H9 (cell line): ENCODE results near the gene CDC42EP3. TPM values are rescaled to one million over a fixed set of nuclear protein-coding genes. Genes with fewer than 3 reads are reported as not detected.
A peak's percentile ranks its signal among the peaks of the same experiment; 100 is the strongest.

Experiments
- DNase-seq: peaks from one replicate; pipeline ENCODE4 v3.0.0-alpha.2; 2017
- H2AFZ ChIP-seq: one replicate; pipeline ENCODE4 v1.6.1; 2013; ENCODE audit warnings: mild to moderate bottlenecking, low read length, control low read depth, moderate library complexity
- H2AK5ac ChIP-seq: 2 replicates; pipeline ENCODE4 v1.6.1; 2013; ENCODE audit warnings: low read length, control low read depth, mixed read lengths; ENCODE audit not compliant: insufficient read length
- H2BK120ac ChIP-seq: one replicate; pipeline ENCODE4 v1.6.1; 2013; ENCODE audit warnings: low read depth, mild to moderate bottlenecking, low read length, control low read depth, inconsistent platforms; ENCODE audit not compliant: poor library complexity, severe bottlenecking
- H2BK12ac ChIP-seq: 2 replicates; pipeline ENCODE4 v1.6.1; 2013; ENCODE audit warnings: low read length, control low read depth, mixed read lengths, low read depth; ENCODE audit not compliant: insufficient read length
- H2BK15ac ChIP-seq: 2 replicates; pipeline ENCODE4 v1.6.1; 2013; ENCODE audit warnings: low read depth, low read length, control low read depth
- H2BK20ac ChIP-seq: one replicate; pipeline ENCODE4 v1.6.1; 2013; ENCODE audit warnings: low read depth, mild to moderate bottlenecking, low read length, control low read depth, inconsistent platforms; ENCODE audit not compliant: poor library complexity, severe bottlenecking
- H2BK5ac ChIP-seq: 2 replicates; pipeline ENCODE4 v1.6.1; 2013; ENCODE audit warnings: low read length, control low read depth, mixed read lengths; ENCODE audit not compliant: insufficient read length
- H3K14ac ChIP-seq: 2 replicates; pipeline ENCODE4 v1.6.1; 2013; ENCODE audit warnings: low read length, control low read depth; ENCODE audit not compliant: insufficient read depth
- H3K18ac ChIP-seq: 2 replicates; pipeline ENCODE4 v1.6.1; 2013; ENCODE audit warnings: low read depth, mild to moderate bottlenecking, mixed read lengths, low read length, control low read depth; ENCODE audit not compliant: insufficient read length
- H3K23ac ChIP-seq: 2 replicates; pipeline ENCODE4 v1.6.1; 2013; ENCODE audit warnings: low read length, control low read depth, mixed read lengths, low read depth; ENCODE audit not compliant: insufficient read length
- H3K23me2 ChIP-seq: 2 replicates; pipeline ENCODE4 v1.6.1; 2013; ENCODE audit warnings: low read depth, mild to moderate bottlenecking, mixed read lengths, low read length, control low read depth; ENCODE audit not compliant: insufficient read length, poor library complexity, severe bottlenecking
- H3K27ac ChIP-seq: 2 replicates; pipeline ENCODE4 v1.5.1; 2013; ENCODE audit warnings: low read length, control low read depth, mixed read lengths, low read depth; ENCODE audit not compliant: insufficient read length
- H3K27me3 ChIP-seq: 2 replicates; pipeline ENCODE4 v1.6.1; 2013; ENCODE audit warnings: low read length, control low read depth, inconsistent platforms; ENCODE audit not compliant: insufficient read depth
- H3K4ac ChIP-seq: 2 replicates; pipeline ENCODE4 v1.6.1; 2013; ENCODE audit warnings: low read depth, mild to moderate bottlenecking, control low read depth, inconsistent platforms, low read length, moderate library complexity
- H3K4me1 ChIP-seq: 2 replicates; pipeline ENCODE4 v1.6.1; 2013; ENCODE audit warnings: low read length, control low read depth, inconsistent platforms; ENCODE audit not compliant: insufficient read depth
- H3K4me2 ChIP-seq: 2 replicates; pipeline ENCODE4 v1.6.1; 2013; ENCODE audit warnings: low read length, control low read depth, mixed read lengths; ENCODE audit not compliant: insufficient read length, insufficient read depth
- H3K56ac ChIP-seq: 2 replicates; pipeline ENCODE4 v1.6.1; 2013; ENCODE audit warnings: low read depth, mild to moderate bottlenecking, mixed read lengths, low read length, control low read depth; ENCODE audit not compliant: insufficient read length
- H3K79me1 ChIP-seq: 2 replicates; pipeline ENCODE4 v1.6.1; 2013; ENCODE audit warnings: low read depth, mild to moderate bottlenecking, moderate library complexity, low read length, control low read depth, inconsistent platforms; ENCODE audit not compliant: insufficient read depth, poor library complexity, severe bottlenecking
- H3K79me2 ChIP-seq: 2 replicates; pipeline ENCODE4 v1.6.1; 2013; ENCODE audit warnings: low read length, control low read depth, inconsistent platforms; ENCODE audit not compliant: insufficient read depth
- H3K9ac ChIP-seq: 2 replicates; pipeline ENCODE4 v1.6.1; 2013; ENCODE audit warnings: low read length, control low read depth, mixed read lengths; ENCODE audit not compliant: insufficient read length; ENCODE audit errors: extremely low read depth
- H3K9me3 ChIP-seq: one replicate; pipeline ENCODE4 v1.6.1; 2013; ENCODE audit warnings: low read depth, low read length, inconsistent platforms; ENCODE audit not compliant: control insufficient read depth
- H3T11ph ChIP-seq: one replicate; pipeline ENCODE4 v1.6.1; 2013; ENCODE audit warnings: mild to moderate bottlenecking, low read length, control low read depth, inconsistent platforms
- H4K20me1 ChIP-seq: one replicate; pipeline ENCODE4 v1.6.1; 2013; ENCODE audit not compliant: control insufficient read depth, insufficient read length, insufficient read depth
- H4K5ac ChIP-seq: 2 replicates; pipeline ENCODE4 v1.6.1; 2013; ENCODE audit warnings: low read depth, mild to moderate bottlenecking, mixed read lengths, low read length, control low read depth; ENCODE audit not compliant: insufficient read length
- H4K8ac ChIP-seq: replicated peaks from 2 replicates; pipeline ENCODE4 v1.6.1; 2013; ENCODE audit warnings: low read length, control low read depth, mixed read lengths, low read depth; ENCODE audit not compliant: insufficient read length
- H4K91ac ChIP-seq: 2 replicates; pipeline ENCODE4 v1.6.1; 2013; ENCODE audit warnings: low read depth, mild to moderate bottlenecking, moderate library complexity, mixed read lengths, low read length, control low read depth; ENCODE audit not compliant: insufficient read length
- H3K27ac Mint-ChIP-seq, 3 experiments: 2 replicates in 2 of 3; 3 replicates in 1 of 3; pipeline ENCODE4 v1.8.0; 2020 to 2021; ENCODE audit warnings: mixed read lengths in 3 of 3, mild to moderate bottlenecking in 1 of 3, moderate library complexity in 1 of 3
- H3K27me3 Mint-ChIP-seq: 2 replicates; pipeline ENCODE4 v1.8.0; 2021; ENCODE audit warnings: low read depth, mild to moderate bottlenecking, moderate library complexity, mixed read lengths
- H3K36me3 Mint-ChIP-seq, 3 experiments: 2 replicates in 2 of 3; 3 replicates in 1 of 3; pipeline ENCODE4 v1.8.0; 2020 to 2021; ENCODE audit warnings: low read depth in 3 of 3, mixed read lengths in 3 of 3; ENCODE audit not compliant: insufficient read depth in 1 of 3
- H3K4me1 Mint-ChIP-seq, 2 experiments: 2 replicates each; pipeline ENCODE4 v1.8.0; 2020; ENCODE audit warnings: mixed read lengths in 2 of 2
- H3K4me3 Mint-ChIP-seq, 2 experiments: 2 replicates in 1 of 2; 3 replicates in 1 of 2; pipeline ENCODE4 v1.8.0; 2020 to 2021; ENCODE audit warnings: mild to moderate bottlenecking in 2 of 2, mixed read lengths in 2 of 2, moderate library complexity in 1 of 2
- H3K9me3 Mint-ChIP-seq, 2 experiments: 2 replicates in 1 of 2; 3 replicates in 1 of 2; pipeline ENCODE4 v1.8.0; 2020; ENCODE audit warnings: mild to moderate bottlenecking in 2 of 2, mixed read lengths in 2 of 2, moderate library complexity in 1 of 2
- WGBS: extraction: QIAGEN DNeasy Blood & Tissue Kit; methylation state at CpG from one replicate; pipeline ENCODE4 v1.1.7; 2013; ENCODE audit warnings: missing lambda C conversion rate, low lambda C conversion rate, mixed read lengths; ENCODE audit not compliant: insufficient read length; ENCODE audit errors: extremely low coverage; 5-methylcytosine and 5-hydroxymethylcytosine counted together
- total RNA-seq: library from RNA; stranded (reverse); gene quantifications from 2 replicates; pipeline ENCODE4 v1.2.1, GENCODE V29; 2021
- TF ChIP-seq, protein P1 (sequence below): fragments of 200-600 bp; sonication (generic); conservative IDR thresholded peaks from 3 replicates; pipeline ENCODE4 v1.8.0; 2021; ENCODE audit warnings: antibody characterized with exemption, mild to moderate bottlenecking

The CDC42EP3 gene
- total RNA-seq, 1 experiment from 2014 or later = 61.5 TPM

DNA sequence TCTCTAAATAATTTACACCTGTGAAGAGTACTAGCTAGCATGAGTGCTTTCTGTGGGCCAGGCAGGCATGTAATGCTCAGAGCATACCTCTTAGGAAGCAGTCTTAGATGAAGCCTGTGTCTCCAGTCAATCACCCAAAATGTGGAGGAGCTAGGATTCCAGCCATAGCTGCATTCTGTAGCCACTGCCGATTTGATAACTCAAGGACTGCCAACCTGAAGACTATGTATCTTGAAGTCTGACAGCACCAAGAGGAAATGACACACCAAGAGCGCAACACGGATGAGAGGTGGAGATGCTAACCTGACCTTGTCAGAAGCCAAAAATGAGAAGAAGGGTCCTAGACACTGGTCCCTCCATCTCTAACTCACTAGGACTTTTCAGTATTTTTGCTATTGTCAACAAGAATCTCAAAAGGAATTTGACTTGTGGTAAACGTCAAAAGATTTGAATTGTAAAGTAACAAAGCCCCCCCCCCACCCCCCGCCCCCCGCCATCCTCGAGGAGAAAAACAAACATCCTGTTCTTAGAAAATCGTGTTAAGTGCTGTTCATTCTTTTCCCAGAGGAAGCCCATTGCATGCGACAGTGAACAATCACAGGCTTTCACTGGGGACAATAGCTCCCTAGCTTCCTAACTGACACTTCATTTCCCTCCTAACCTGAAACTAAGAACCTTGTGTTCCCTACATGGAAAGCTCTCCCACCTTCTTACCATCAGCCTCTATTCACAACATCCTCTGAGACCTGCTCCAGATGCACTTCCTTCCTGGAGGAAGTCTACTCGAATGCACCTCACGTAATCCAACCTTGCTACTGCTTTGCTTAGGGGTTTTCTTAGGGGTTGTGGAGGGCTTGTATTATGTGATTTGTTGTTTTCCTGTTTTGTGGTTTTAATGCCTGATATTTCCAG is 14.7 kb downstream of the CDC42EP3 start:
- Histone ChIP-seq H4K91ac (no peak overlapping the region), H3K27me3 (peaks cover 2% of the 10 kb centered on the region; the same call in 1 of the 2 replicates), H2BK12ac (no peak overlapping the region), H3K18ac (no peak overlapping the region), H2BK15ac (no peak overlapping the region), H4K20me1 (no peaks in the 10 kb centered on the region), H3K9me3 (no peaks in the 10 kb centered on the region), H2AFZ (no peak overlapping the region), H3K79me2 (peaks cover 15% of the 10 kb centered on the region; the same call in 1 of the 2 replicates), H3K56ac (no peak overlapping the region), H3K14ac (no peak overlapping the region), H3K9ac (no peak overlapping the region), H4K8ac (no peak overlapping the region), H3T11ph (no peak overlapping the region), H2BK120ac (no peak overlapping the region), H2BK5ac (no peak overlapping the region), H3K27ac (peak overlapping the region; percentile 66), H3K23ac (no peak overlapping the region), H4K5ac (no peak overlapping the region), H3K4me1 (peaks cover 41% of the 10 kb centered on the region), H2BK20ac (no peak overlapping the region), H3K79me1 (no peaks in the 10 kb centered on the region), H2AK5ac (no peak overlapping the region), H3K23me2 (no peaks in the 10 kb centered on the region), H3K4me2 (peak overlapping the region; percentile 51), H3K4ac (no peak overlapping the region)
- peak overlapping the region; percentile 80 to 93 (median 82) for H3K27ac Mint-ChIP-seq
- no peaks in the 10 kb centered on the region; a peak in 1 of 5 replicates for H3K9me3 Mint-ChIP-seq
- DNase-seq = peak; percentile 86
- TF ChIP-seq, protein P1, sequence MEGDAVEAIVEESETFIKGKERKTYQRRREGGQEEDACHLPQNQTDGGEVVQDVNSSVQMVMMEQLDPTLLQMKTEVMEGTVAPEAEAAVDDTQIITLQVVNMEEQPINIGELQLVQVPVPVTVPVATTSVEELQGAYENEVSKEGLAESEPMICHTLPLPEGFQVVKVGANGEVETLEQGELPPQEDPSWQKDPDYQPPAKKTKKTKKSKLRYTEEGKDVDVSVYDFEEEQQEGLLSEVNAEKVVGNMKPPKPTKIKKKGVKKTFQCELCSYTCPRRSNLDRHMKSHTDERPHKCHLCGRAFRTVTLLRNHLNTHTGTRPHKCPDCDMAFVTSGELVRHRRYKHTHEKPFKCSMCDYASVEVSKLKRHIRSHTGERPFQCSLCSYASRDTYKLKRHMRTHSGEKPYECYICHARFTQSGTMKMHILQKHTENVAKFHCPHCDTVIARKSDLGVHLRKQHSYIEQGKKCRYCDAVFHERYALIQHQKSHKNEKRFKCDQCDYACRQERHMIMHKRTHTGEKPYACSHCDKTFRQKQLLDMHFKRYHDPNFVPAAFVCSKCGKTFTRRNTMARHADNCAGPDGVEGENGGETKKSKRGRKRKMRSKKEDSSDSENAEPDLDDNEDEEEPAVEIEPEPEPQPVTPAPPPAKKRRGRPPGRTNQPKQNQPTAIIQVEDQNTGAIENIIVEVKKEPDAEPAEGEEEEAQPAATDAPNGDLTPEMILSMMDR = no peak
- peaks cover 2% of the 10 kb centered on the region; the same call in 1 of the 2 replicates for H3K27me3 Mint-ChIP-seq
- H3K4me3 Mint-ChIP-seq = peak overlapping the region; percentile 34 to 67
- no CpG with 5 or more reads among the region's 11 CpGs for WGBS
- peaks cover 84 to 89% of the 10 kb centered on the region in 2 experiments for H3K4me1 Mint-ChIP-seq
- peaks cover 16 to 46% (median 17%) of the 10 kb centered on the region in 3 experiments; a peak in 6 of 7 replicates for H3K36me3 Mint-ChIP-seq
